Measurements from ENCODE around the gene COL19A1.

The COL19A1 gene

DNA sequence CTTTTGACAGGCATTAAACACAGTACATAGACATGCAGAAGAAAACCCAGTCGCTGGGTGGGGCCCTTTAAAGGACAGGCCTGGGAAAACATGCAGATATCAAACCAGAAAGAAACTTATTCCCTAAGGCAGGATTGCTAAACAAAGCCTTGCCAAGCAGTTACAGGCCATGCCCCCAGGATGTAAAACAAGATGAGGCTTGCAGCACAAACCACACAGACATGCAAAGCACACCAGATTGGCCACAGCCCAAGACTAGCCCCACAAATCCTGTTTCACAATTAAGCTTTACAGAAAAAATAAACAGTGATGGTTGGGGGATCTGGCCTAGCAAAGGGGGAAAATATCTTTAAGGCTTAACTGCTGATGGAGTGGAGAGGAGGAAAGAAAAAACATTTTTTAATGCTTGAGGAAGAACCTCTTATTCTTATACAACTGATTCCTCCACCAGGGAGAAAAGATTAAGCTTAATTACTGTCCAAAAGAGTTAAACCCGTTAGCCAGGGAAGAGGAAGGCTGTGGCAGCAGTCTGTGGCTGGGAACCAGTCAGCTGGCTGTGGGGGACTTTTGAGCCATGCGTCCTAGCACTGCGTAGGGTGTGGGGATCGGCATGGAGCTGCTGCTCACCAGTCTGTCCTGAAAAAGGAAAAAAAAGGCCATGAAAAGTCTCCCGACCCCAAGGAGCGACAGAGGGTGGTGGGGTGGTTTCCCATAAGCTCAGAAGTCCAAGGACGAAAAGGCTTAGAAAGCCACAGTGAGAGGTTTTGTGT is 28.4 kb downstream of the COL19A1 start:
- Histone ChIP-seq H3K4me3 (ENCODE audit: low read depth in 1 of 2, low read length in 1 of 2) (no peak overlapping the region), H3K9me3 (no peaks in the 10 kb centered on the region), H3K4me1 (ENCODE audit: control insufficient read depth in 1 of 2, insufficient read depth in 1 of 2, low read depth in 1 of 2, low read length in 1 of 2) (no peaks in the 10 kb centered on the region), H3K27me3 (no peaks in the 10 kb centered on the region), H3K36me3 (no peaks in the 10 kb centered on the region), H3K27ac (no peak overlapping the region)
- TF ChIP-seq, protein P1, sequence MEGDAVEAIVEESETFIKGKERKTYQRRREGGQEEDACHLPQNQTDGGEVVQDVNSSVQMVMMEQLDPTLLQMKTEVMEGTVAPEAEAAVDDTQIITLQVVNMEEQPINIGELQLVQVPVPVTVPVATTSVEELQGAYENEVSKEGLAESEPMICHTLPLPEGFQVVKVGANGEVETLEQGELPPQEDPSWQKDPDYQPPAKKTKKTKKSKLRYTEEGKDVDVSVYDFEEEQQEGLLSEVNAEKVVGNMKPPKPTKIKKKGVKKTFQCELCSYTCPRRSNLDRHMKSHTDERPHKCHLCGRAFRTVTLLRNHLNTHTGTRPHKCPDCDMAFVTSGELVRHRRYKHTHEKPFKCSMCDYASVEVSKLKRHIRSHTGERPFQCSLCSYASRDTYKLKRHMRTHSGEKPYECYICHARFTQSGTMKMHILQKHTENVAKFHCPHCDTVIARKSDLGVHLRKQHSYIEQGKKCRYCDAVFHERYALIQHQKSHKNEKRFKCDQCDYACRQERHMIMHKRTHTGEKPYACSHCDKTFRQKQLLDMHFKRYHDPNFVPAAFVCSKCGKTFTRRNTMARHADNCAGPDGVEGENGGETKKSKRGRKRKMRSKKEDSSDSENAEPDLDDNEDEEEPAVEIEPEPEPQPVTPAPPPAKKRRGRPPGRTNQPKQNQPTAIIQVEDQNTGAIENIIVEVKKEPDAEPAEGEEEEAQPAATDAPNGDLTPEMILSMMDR (IDR thresholded peaks at IDR 0.05): no peak

- H3K27me3 ChIP-seq: no peaks in the 10 kb centered on the region
- H3K4me1 ChIP-seq (ENCODE audit: control insufficient read depth in 1 of 2, insufficient read depth in 1 of 2, low read depth in 1 of 2, low read length in 1 of 2): no peaks in the 10 kb centered on the region
- TF ChIP-seq, protein P1 (IDR thresholded peaks at IDR 0.05): no peak
- no peak overlapping the region for H3K27ac ChIP-seq
- no peak overlapping the region for H3K4me3 ChIP-seq (ENCODE audit: low read depth in 1 of 2, low read length in 1 of 2)
- H3K36me3 ChIP-seq: no peaks in the 10 kb centered on the region
- no peaks in the 10 kb centered on the region for H3K9me3 ChIP-seq
Observed at GRCh38 chr6:69895396-69895795, 29.0 kb downstream of the COL19A1 start.

DNA sequence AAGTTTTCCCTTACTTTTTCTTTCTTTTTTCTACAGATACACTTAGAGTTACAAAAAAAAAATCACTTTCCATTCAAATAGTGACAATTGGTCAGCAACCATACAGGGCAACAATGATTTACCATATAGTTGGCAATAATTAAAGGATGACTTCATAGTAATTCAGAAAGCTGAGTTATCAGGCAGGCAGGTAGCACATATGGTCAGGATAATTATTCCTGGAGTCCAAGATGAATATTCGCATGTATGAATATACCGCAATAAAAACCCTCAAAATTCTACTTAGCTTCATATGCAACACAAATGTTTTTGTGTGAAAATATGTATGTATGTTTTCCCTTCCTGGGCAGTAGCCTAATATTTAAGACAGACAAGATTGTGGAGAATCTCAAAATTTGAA is 34.5 kb downstream of the COL19A1 start:
- H3K27me3 ChIP-seq: no peaks in the 10 kb centered on the region

GRCh38 chr6:69901361-69901760 is 35.0 kb downstream of the COL19A1 start:
- Histone ChIP-seq H3K4me3 (ENCODE audit: low read depth in 1 of 2, low read length in 1 of 2) (no peak overlapping the region), H3K36me3 (no peaks in the 10 kb centered on the region), H3K27ac (no peak overlapping the region), H3K9me3 (no peaks in the 10 kb centered on the region), H3K4me1 (ENCODE audit: control insufficient read depth in 1 of 2, insufficient read depth in 1 of 2, low read depth in 1 of 2, low read length in 1 of 2) (no peaks in the 10 kb centered on the region), H3K27me3 (no peaks in the 10 kb centered on the region)
- TF ChIP-seq, protein P1 (IDR thresholded peaks at IDR 0.05): no peak

More for the DNA sequence above, 34.5 kb downstream of the COL19A1 start:
- TF ChIP-seq, protein P1 (IDR thresholded peaks at IDR 0.05): no peak
- no peak overlapping the region for H3K27ac ChIP-seq
- no peak overlapping the region for H3K4me3 ChIP-seq (ENCODE audit: low read depth in 1 of 2, low read length in 1 of 2)
- H3K36me3 ChIP-seq: no peaks in the 10 kb centered on the region
- H3K9me3 ChIP-seq: no peaks in the 10 kb centered on the region
- no peaks in the 10 kb centered on the region for H3K4me1 ChIP-seq (ENCODE audit: control insufficient read depth in 1 of 2, insufficient read depth in 1 of 2, low read depth in 1 of 2, low read length in 1 of 2)

- no peaks in the 10 kb centered on the region for H3K9me3 ChIP-seq
- TF ChIP-seq, protein P1 (IDR thresholded peaks at IDR 0.05): no peak
- no peak overlapping the region for H3K27ac ChIP-seq
- no peaks in the 10 kb centered on the region for H3K36me3 ChIP-seq
- H3K27me3 ChIP-seq: no peaks in the 10 kb centered on the region
- no peaks in the 10 kb centered on the region for H3K4me1 ChIP-seq (ENCODE audit: control insufficient read depth in 1 of 2, insufficient read depth in 1 of 2, low read depth in 1 of 2, low read length in 1 of 2)
- H3K4me3 ChIP-seq (ENCODE audit: low read depth in 1 of 2, low read length in 1 of 2): no peak overlapping the region
Observed at GRCh38 chr6:69907981-69908498, 41.7 kb downstream of the COL19A1 start.
